SKM-1 (cell line): ENCODE measurements around the gene SIKE1.
"Not testable (repeated sequence)": the region's sequence is repeated elsewhere in the genome, so short reads cannot be mapped to it uniquely, and the experiment has no call there.

Source experiments
- DNase-seq: peaks from one replicate; lab custom pipeline; 2025; ENCODE audit not compliant: unreplicated experiment; lab: John Stamatoyannopoulos, UW

The SIKE1 gene

DNA sequence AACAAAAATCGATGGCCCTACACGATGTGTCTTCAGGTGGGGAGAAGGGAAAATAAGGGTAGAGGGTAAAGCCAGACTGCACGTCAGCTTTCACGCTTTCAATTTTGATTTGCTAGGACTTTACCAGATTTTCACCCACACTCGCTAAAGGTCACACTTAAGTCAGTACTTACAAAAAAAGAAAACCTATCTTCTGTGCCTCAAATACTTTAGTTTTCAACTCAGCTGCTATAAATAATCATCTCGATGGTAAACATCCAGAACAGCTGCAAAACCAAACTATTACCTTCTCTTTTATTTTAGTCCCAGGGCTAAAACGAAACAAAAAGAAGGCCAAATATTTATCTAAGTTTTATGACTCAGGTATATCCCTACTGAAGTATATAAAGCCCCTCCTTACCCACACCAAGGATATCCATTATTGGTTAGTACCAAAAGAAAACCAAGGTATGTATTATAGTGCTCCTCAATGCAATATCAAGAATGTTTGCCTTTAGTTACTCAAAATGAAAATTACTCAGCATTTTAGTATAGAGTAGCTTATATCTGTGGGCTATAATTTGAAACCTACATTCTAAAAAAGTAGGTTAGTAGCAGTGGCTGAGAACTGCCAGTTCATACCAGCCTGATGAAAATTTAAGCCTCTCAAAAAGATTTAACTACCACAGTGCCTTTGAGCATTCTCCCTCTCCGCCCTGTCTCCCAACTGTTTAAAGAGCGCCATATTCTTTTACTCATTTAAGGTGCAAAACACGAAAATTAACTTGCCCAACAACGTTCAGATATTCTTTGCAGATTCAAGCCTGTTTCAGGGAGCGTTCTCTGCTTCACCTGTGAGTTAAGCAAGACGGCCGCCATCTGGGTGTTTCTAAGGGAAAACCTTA is 24.2 kb downstream of the SIKE1 start:
- no peak for DNase-seq

- peak; percentile 38 for DNase-seq
Observed at GRCh38 chr1:114755006-114755931, 25.2 kb downstream of the SIKE1 start.

DNA sequence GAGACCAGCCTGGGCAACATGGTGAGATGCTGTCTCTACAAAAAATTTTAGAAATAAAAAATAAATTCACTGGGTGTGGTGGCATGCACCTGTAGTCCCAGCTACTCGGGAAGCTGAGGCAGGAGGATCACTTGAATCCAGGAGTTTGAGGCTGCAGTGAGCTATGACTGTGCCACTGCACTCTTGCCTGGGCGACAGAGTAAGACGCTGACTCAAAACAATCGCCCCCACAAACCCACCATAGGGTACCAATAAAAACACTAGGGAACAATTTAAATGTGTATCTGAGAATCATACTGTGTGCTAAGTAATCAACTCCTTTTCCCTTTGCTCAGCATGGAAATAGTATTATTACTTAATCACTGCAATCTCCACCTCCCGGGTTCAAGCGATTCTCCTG is 26.8 kb downstream of the SIKE1 start:
- not testable (repeated sequence) for DNase-seq

GRCh38 chr1:114753143-114753542 is 27.3 kb downstream of the SIKE1 start:
- DNase-seq: no peak

- DNase-seq: no peak
Observed at GRCh38 chr1:114750780-114751179, 29.7 kb downstream of the SIKE1 start.

- DNase-seq: no peak
Observed at GRCh38 chr1:114749835-114750234, 30.6 kb downstream of the SIKE1 start.

DNA sequence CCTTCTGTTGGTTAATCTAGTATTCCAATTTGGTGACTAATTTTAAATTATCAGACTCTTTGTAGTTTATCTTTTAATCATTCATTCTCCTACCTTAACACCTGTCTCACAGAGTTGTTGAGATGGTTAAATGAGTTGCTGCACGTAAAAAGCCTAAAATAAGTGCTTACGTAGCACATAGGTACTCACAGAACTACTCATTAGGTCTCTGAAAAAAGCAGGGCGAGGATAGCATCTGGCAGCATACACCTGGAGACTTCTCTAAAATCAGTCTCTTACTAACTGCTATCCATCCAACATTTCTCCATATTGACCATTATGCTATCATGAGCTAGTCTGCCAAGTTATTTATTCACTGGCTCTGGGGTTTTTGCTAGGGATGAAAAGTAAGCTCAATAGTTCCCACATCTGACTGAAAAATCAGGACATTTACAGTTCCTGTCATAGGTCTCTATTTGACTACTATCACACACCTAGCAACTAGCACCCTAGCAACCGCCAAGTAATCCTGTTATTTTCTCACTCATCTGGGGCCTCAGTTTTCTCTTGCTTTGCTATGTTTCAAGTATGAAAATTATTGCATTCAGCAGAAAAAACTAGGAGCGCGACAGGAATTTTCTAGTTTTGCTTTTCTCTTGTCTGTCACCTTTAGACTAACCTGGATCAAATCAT is 33.9 kb downstream of the SIKE1 start:
- DNase-seq: no peak

DNA sequence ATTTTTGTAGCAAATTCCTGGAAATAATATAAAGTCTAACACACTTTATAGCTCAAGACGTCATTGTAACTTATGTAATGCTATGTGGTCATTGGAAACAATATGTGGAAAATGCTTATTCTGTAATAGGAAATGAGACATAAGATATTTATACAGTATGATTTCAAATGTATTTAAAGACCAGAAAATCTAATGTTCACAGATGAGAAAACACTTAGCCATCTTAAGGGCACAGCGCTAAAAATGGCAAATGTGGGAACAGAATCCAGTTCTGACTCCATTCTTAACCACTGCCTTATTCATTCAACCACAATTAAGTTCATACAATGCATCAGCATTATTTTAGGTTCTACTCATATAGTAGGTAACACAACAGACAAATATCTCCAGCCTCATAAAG is 35.2 kb downstream of the SIKE1 start:
- DNase-seq: no peak

DNA sequence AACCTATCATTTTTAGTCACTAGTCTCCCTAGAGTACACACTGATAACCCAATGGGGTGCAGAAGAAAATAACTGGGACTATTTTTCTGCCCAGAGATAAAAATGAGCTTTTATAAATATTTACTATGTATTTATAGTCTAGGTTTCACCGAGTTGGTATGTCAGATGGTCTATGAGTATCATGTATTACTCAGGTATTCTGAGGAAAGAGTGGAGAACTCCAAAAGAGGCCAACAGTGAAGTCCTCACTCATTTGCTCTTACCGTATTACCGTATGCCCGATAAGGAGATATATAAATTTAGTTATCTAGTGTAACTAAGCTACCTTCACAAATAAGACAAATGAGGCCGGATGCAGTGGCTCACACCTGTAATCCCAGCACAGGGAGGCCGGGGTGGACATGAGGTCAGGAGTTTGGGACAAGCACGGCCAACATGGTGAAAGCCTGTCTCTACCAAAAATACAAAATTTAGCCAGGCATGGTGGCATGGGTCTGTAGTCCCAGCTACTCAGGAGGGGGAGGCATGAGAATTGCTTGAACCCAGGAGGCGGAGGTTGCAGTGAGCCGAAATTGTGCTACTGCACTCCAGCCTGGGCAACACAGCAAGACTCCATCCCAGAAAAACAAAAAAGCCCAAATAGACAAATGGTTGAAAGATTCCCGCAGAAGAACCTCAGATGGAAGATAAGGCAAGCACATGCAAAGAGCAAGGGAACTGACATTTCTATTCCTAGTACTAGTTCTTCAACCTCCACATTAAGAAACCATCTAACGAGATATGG is 38.3 kb downstream of the SIKE1 start:
- DNase-seq: no peak

- DNase-seq: no peak
Observed at GRCh38 chr1:114740331-114740730, 40.2 kb downstream of the SIKE1 start.

- DNase-seq: no peak
Observed at GRCh38 chr1:114737314-114737849, 43.1 kb downstream of the SIKE1 start.

DNA sequence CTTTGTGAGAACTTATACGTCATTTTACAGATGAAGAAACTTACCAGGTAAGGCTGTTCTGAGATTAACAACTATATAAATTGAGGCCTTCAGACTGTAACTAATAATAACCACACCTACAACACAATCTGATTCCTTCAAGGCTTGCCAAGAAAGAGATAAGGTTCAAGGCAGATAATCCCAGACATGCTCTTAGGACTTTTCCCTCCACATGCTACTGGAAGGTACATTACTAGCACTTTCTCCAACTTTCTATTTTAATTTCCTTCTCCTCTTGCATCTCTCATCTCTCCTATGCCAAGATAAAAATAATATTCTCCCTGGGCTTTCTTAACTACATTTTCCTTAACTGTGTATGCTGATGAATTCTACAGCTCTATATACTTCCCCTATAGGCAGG is 45.0 kb downstream of the SIKE1 start:
- no peak for DNase-seq

GRCh38 chr1:114729782-114730181 is 50.7 kb downstream of the SIKE1 start:
- no peak for DNase-seq

DNA sequence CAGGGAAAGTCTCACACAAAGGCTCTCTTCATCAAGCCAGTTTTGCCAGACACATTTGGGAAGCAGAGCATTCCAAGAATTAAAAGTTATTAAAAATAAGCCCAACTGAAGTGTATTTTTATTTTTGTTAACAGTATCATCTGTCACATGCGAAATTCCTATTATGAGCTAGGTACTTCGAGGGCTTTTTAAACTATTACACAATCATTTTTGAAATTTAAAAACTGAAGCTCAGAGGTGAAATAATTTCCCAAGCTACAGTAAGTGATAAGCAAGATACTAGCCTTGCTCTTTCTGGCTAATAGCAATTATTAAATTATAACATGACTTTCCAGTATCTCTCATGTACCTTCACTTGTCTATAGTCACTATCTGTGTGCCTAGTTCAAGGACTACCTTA is 51.9 kb downstream of the SIKE1 start:
- DNase-seq: no peak

GRCh38 chr1:114725230-114725629 is 55.3 kb downstream of the SIKE1 start:
- DNase-seq: no peak

GRCh38 chr1:114723915-114724314 is 56.6 kb downstream of the SIKE1 start:
- no peak for DNase-seq

DNA sequence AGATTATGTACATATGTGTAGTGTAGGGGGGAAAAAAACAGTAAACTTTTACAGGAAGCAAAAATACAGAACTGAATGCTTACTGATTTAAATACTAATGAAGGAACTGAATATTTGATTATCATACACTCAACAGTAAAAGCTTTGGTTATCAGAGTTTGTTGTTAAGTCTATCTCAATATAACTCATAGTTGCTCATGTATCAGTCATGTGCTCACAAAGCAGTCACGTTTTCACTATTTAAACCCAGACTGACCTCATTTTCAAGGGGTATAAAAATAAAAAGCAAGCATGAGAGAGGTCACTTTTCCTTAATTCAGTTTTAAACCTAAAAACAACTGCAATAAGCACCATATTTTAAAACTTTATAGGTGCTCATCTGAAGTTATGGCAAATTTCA is 57.0 kb downstream of the SIKE1 start:
- no peak for DNase-seq

GRCh38 chr1:114720492-114720891 is 60.0 kb downstream of the SIKE1 start:
- DNase-seq: no peak
